Measurements from ENCODE around the gene ERVW-1. TPM values are rescaled to one million over a fixed set of nuclear protein-coding genes. Genes with fewer than 3 reads are reported as not detected.

Gene ERVW-1
- polyA plus RNA-seq, 3 donors: not detected

DNA sequence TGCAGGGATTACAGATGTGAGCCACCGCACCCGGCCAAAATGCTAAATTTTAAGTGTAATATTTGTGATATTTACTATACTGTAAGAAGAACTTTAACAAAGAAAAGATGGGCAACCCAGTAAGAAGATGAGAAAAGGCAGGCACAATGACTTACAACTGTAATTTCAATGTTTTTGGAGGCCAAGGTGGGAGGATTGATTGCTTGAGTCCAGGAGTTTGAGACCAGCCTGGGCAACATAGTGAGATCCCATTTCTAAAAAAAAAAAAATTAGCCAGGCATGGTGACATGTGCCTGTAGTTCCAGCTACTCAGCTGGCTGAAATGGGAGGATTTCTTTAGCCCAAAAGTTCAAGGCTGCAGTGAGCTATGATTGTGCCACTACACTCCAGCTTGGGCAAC lies 42.2 kb downstream of the ERVW-1 start:
- no peaks in the 10 kb centered on the region for H3K4me1 Mint-ChIP-seq
- Histone ChIP-seq H3K9ac (ENCODE audit: insufficient read depth, low read length, poor library complexity, severe bottlenecking) (no peak overlapping the region), H3K4me2 (replicated peaks; ENCODE audit: extremely low read depth, low read length, poor library complexity, severe bottlenecking) (no peak overlapping the region), H3K4me3 (replicated peaks in 1 of 3; ENCODE audit: low read depth in 2 of 3, low read length in 3 of 3) (no peak overlapping the region), H3K27ac (ENCODE audit: low read depth in 1 of 2, low read length in 2 of 2) (no peak overlapping the region), H4K20me1 (ENCODE audit: insufficient read depth, low read length) (no peaks in the 10 kb centered on the region), H3K36me3 (replicated peaks in 1 of 2; ENCODE audit: control insufficient read depth in 1 of 2, insufficient read depth in 2 of 2, low read length in 2 of 2) (no peaks in the 10 kb centered on the region), H2AFZ (ENCODE audit: insufficient read depth, low read depth, low read length, poor library complexity, severe bottlenecking) (no peak overlapping the region), H3K79me2 (ENCODE audit: insufficient read depth, low read length) (no peaks in the 10 kb centered on the region), H3K9me3 (replicated peaks in 1 of 2; ENCODE audit: control insufficient read depth in 1 of 2, insufficient read depth in 1 of 2, low read length in 2 of 2) (no peaks in the 10 kb centered on the region), H3K4me1 (ENCODE audit: control insufficient read depth in 1 of 2, insufficient read depth in 2 of 2, low read length in 2 of 2) (no peaks in the 10 kb centered on the region), H3K27me3 (ENCODE audit: control insufficient read depth in 2 of 2, insufficient read depth in 2 of 2, low read length in 2 of 2) (no peaks in the 10 kb centered on the region)
- peaks cover 0 to 2% (median 0%) of the 10 kb centered on the region in 7 donors for H3K9me3 Mint-ChIP-seq
- TF ChIP-seq, protein P1, sequence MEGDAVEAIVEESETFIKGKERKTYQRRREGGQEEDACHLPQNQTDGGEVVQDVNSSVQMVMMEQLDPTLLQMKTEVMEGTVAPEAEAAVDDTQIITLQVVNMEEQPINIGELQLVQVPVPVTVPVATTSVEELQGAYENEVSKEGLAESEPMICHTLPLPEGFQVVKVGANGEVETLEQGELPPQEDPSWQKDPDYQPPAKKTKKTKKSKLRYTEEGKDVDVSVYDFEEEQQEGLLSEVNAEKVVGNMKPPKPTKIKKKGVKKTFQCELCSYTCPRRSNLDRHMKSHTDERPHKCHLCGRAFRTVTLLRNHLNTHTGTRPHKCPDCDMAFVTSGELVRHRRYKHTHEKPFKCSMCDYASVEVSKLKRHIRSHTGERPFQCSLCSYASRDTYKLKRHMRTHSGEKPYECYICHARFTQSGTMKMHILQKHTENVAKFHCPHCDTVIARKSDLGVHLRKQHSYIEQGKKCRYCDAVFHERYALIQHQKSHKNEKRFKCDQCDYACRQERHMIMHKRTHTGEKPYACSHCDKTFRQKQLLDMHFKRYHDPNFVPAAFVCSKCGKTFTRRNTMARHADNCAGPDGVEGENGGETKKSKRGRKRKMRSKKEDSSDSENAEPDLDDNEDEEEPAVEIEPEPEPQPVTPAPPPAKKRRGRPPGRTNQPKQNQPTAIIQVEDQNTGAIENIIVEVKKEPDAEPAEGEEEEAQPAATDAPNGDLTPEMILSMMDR (IDR thresholded peaks at IDR 0.05): no peak
- H3K36me3 Mint-ChIP-seq: no peaks in the 10 kb centered on the region
- H3K4me3 Mint-ChIP-seq: no peak overlapping the region
- intact Hi-C loops (cut with micrococcal nuclease): no loop called here
- DNase-seq: no peak
- H3K27ac Mint-ChIP-seq: no peak overlapping the region
- H3K27me3 Mint-ChIP-seq (ENCODE audit: low read depth in 3 of 3): peaks cover 2 to 5% (median 5%) of the 10 kb centered on the region in 3 donors
- WGBS (ENCODE audit: insufficient coverage): no CpG with 5 or more reads among the region's 2 CpGs

DNA sequence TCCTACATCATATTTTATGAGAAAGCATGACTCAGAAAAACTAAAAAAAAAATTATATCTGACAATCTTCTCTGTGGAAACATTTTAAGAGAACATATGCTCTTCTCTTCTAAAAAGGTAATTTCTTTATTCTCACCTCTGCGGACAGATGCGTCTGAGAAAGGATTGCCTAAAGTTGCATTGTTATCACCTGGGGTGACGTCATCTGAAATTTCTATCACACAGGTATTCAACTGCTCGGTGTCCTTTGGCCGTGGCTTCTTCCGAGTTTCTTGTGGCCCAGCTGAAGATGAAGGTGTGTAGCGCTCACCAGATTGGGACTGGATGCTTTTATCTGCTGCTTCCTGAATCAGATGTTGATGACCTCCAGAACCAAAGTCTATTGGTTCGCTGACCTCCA lies 44.7 kb downstream of the ERVW-1 start:
- WGBS (ENCODE audit: insufficient coverage): 100% methylated on average over 7 of the region's 8 CpGs
- Histone ChIP-seq H3K36me3 (replicated peaks in 1 of 2; ENCODE audit: control insufficient read depth in 1 of 2, insufficient read depth in 2 of 2, low read length in 2 of 2) (no peaks in the 10 kb centered on the region), H3K9me3 (replicated peaks in 1 of 2; ENCODE audit: control insufficient read depth in 1 of 2, insufficient read depth in 1 of 2, low read length in 2 of 2) (no peaks in the 10 kb centered on the region), H3K4me3 (replicated peaks in 1 of 3; ENCODE audit: low read depth in 2 of 3, low read length in 3 of 3) (no peak overlapping the region), H3K4me1 (ENCODE audit: control insufficient read depth in 1 of 2, insufficient read depth in 2 of 2, low read length in 2 of 2) (no peaks in the 10 kb centered on the region), H3K27me3 (ENCODE audit: control insufficient read depth in 2 of 2, insufficient read depth in 2 of 2, low read length in 2 of 2) (no peaks in the 10 kb centered on the region), H3K79me2 (ENCODE audit: insufficient read depth, low read length) (no peaks in the 10 kb centered on the region), H3K27ac (ENCODE audit: low read depth in 1 of 2, low read length in 2 of 2) (no peak overlapping the region), H3K4me2 (replicated peaks; ENCODE audit: extremely low read depth, low read length, poor library complexity, severe bottlenecking) (no peak overlapping the region), H2AFZ (ENCODE audit: insufficient read depth, low read depth, low read length, poor library complexity, severe bottlenecking) (no peak overlapping the region), H3K9ac (ENCODE audit: insufficient read depth, low read length, poor library complexity, severe bottlenecking) (no peak overlapping the region), H4K20me1 (ENCODE audit: insufficient read depth, low read length) (no peaks in the 10 kb centered on the region)
- Mint-ChIP-seq H3K9me3 (peaks cover 0 to 2% (median 0%) of the 10 kb centered on the region in 7 donors), H3K36me3 (no peaks in the 10 kb centered on the region), H3K27me3 (ENCODE audit: low read depth in 3 of 3) (peaks cover 0 to 5% (median 1%) of the 10 kb centered on the region in 3 donors), H3K4me3 (no peak overlapping the region), H3K27ac (no peak overlapping the region), H3K4me1 (peaks cover 5% of the 10 kb centered on the region)
- DNase-seq: no peak
- TF ChIP-seq, protein P1 (IDR thresholded peaks at IDR 0.05): no peak
- intact Hi-C loops (cut with micrococcal nuclease): no loop called here

All from CD14-positive monocyte (primary cell).